H1 (cell line): ENCODE results near the gene SNX32. TPM values are rescaled to one million over a fixed set of nuclear protein-coding genes. Genes with fewer than 3 reads are reported as not detected.

ENCODE experiments used
- BACH1 ChIP-seq: IDR thresholded peaks from 2 replicates; pipeline ENCODE4 v1.6.1; 2012; ENCODE audit warnings: low read length, improper control_type of control experiment
- CBX5 ChIP-seq: fragments of 300-800, 300-1000 bp; sonication (generic); IDR thresholded peaks from 2 replicates; pipeline ENCODE4 v1.7.1; 2016; ENCODE audit warnings: antibody characterized with exemption, low read length, low read depth
- NANOG ChIP-seq: IDR thresholded peaks from 2 replicates; pipeline ENCODE4 v1.6.1; 2011; ENCODE audit warnings: low read length, low read depth, mild to moderate bottlenecking, inconsistent platforms; ENCODE audit not compliant: insufficient read depth, poor library complexity, severe bottlenecking
- NRF1 ChIP-seq: IDR thresholded peaks from 2 replicates; pipeline ENCODE4 v1.6.1; 2011; ENCODE audit warnings: mild to moderate bottlenecking, low read depth, low read length, improper control_type of control experiment
- polyA plus RNA-seq, 7 experiments: library from polyadenylated mRNA; depleted of rRNA in 3 of 7; stranded (reverse) in 5 of 7; unstranded in 2 of 7; fragments of >200 nt in 5 of 7; fragments of 200-250 nt in 2 of 7; gene quantifications; 1 replicate in 5 of 7; 2 replicates in 1 of 7; 4 replicates in 1 of 7; pipeline versions ENCODE4 v1.2.1 to v1.2.3, GENCODE V29; 2011 to 2013; ENCODE audit warnings: missing spikeins in 2 of 7, mixed read lengths in 2 of 7
- total RNA-seq: library from RNA; stranded (reverse); fragmentation: NEBNext Ultra II Directional; extraction: Animal tissue kit (Norgen Biotek cat#: 25700); gene quantifications from 2 replicates; pipeline ENCODE4 v1.2.1, GENCODE V29; 2021
- TF ChIP-seq, protein P1 (sequence below): fragments of 300-600 bp; sonication (generic); IDR thresholded peaks from 2 replicates; pipeline ENCODE4 v1.7.1; 2012; ENCODE audit warnings: low read length, moderate library complexity, mild to moderate bottlenecking, inconsistent platforms; ENCODE audit not compliant: insufficient replicate concordance

Gene SNX32
- total and polyA plus RNA-seq, 2 of the 8 experiments (the other 6 are each of a cell fraction or from before 2014, with no cell fraction given), result 0.76 to 2.2 TPM

DNA sequence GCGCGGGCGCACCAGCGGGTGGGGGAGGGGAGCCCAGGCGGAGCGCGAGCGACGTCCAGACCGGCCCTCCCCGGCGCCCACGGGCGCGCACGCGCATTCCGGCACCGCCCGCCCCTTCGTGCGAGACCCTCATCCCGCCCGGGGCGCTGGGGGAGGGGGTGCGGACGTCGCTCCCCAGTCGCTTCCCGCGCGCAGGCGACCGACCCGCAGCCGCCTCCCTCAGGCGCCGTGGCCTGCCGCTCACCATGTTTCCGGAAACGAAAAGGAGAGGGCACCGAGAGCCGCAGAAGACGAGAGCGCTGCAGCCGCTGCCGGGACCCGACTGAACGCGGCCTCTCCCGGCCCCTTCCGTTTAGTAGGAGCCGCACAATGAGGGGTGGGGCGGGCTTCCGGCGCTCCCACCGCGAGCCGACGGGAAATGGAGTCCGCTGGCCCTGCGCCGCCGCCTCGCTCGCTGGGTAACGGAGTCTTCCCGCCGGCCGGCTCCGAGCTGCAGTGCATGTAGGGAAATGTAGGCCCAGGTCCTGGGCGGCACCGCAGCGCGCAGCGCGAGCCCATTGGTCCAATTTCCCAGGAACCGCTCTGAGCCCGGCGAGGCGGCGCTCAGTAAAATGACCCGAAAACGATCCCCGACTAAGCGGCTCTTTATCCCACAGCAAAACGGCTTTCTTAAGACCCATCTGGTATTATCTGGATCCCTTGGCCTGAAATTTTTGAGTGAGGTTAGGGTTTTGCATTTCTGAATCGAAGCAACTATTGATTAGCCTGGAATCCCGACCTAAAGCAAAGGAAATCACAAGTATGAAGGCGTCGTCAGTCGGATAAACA lies 24.3 kb downstream of the SNX32 start, which contains the start of gene CFL1 (continued):
- TF ChIP-seq, protein P1, sequence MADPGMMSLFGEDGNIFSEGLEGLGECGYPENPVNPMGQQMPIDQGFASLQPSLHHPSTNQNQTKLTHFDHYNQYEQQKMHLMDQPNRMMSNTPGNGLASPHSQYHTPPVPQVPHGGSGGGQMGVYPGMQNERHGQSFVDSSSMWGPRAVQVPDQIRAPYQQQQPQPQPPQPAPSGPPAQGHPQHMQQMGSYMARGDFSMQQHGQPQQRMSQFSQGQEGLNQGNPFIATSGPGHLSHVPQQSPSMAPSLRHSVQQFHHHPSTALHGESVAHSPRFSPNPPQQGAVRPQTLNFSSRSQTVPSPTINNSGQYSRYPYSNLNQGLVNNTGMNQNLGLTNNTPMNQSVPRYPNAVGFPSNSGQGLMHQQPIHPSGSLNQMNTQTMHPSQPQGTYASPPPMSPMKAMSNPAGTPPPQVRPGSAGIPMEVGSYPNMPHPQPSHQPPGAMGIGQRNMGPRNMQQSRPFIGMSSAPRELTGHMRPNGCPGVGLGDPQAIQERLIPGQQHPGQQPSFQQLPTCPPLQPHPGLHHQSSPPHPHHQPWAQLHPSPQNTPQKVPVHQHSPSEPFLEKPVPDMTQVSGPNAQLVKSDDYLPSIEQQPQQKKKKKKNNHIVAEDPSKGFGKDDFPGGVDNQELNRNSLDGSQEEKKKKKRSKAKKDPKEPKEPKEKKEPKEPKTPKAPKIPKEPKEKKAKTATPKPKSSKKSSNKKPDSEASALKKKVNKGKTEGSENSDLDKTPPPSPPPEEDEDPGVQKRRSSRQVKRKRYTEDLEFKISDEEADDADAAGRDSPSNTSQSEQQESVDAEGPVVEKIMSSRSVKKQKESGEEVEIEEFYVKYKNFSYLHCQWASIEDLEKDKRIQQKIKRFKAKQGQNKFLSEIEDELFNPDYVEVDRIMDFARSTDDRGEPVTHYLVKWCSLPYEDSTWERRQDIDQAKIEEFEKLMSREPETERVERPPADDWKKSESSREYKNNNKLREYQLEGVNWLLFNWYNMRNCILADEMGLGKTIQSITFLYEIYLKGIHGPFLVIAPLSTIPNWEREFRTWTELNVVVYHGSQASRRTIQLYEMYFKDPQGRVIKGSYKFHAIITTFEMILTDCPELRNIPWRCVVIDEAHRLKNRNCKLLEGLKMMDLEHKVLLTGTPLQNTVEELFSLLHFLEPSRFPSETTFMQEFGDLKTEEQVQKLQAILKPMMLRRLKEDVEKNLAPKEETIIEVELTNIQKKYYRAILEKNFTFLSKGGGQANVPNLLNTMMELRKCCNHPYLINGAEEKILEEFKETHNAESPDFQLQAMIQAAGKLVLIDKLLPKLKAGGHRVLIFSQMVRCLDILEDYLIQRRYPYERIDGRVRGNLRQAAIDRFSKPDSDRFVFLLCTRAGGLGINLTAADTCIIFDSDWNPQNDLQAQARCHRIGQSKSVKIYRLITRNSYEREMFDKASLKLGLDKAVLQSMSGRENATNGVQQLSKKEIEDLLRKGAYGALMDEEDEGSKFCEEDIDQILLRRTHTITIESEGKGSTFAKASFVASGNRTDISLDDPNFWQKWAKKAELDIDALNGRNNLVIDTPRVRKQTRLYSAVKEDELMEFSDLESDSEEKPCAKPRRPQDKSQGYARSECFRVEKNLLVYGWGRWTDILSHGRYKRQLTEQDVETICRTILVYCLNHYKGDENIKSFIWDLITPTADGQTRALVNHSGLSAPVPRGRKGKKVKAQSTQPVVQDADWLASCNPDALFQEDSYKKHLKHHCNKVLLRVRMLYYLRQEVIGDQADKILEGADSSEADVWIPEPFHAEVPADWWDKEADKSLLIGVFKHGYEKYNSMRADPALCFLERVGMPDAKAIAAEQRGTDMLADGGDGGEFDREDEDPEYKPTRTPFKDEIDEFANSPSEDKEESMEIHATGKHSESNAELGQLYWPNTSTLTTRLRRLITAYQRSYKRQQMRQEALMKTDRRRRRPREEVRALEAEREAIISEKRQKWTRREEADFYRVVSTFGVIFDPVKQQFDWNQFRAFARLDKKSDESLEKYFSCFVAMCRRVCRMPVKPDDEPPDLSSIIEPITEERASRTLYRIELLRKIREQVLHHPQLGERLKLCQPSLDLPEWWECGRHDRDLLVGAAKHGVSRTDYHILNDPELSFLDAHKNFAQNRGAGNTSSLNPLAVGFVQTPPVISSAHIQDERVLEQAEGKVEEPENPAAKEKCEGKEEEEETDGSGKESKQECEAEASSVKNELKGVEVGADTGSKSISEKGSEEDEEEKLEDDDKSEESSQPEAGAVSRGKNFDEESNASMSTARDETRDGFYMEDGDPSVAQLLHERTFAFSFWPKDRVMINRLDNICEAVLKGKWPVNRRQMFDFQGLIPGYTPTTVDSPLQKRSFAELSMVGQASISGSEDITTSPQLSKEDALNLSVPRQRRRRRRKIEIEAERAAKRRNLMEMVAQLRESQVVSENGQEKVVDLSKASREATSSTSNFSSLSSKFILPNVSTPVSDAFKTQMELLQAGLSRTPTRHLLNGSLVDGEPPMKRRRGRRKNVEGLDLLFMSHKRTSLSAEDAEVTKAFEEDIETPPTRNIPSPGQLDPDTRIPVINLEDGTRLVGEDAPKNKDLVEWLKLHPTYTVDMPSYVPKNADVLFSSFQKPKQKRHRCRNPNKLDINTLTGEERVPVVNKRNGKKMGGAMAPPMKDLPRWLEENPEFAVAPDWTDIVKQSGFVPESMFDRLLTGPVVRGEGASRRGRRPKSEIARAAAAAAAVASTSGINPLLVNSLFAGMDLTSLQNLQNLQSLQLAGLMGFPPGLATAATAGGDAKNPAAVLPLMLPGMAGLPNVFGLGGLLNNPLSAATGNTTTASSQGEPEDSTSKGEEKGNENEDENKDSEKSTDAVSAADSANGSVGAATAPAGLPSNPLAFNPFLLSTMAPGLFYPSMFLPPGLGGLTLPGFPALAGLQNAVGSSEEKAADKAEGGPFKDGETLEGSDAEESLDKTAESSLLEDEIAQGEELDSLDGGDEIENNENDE, result no peak
- TF ChIP-seq NRF1 (no peak), BACH1 (no peak), NANOG (peak; percentile 18), CBX5 (no peak)
- TF ChIP-seq, all 59 proteins: peak for 21
